H1 (cell line): ENCODE results near the gene HOMER1. TPM values are rescaled to one million over a fixed set of nuclear protein-coding genes. Genes with fewer than 3 reads are reported as not detected.

ENCODE experiments used
- CTCF ChIA-PET: fragments of 300-600 bp; sonication (Branson Sonifier 250); formaldehyde crosslinking; loops from one replicate; lab custom pipeline; 2021; ENCODE audit not compliant: partially characterized antibody; lab: Charles Lee
- POLR2A ChIA-PET: fragments of 300-600 bp; sonication (Branson Sonifier 250); formaldehyde crosslinking; loops from one replicate; lab custom pipeline; 2021; ENCODE audit warnings: inconsistent platforms; ENCODE audit not compliant: partially characterized antibody; lab: Charles Lee
- DNase-seq, 2 experiments: peaks; one replicate each; pipeline versions ENCODE4 v3.0.0 to v3.0.0-alpha.2; 2010 to 2022; ENCODE audit warnings: low spot score in 2 of 2, low read depth in 1 of 2, mixed read lengths in 1 of 2
- FAIRE-seq: peaks from 2 replicates; lab custom pipeline; 2011; peaks lifted over from hg19 to GRCh38; lab: Jason Lieb, UNC
- H2AFZ ChIP-seq: 2 replicates; pipeline ENCODE4 v1.8.1; 2012; ENCODE audit warnings: low read length, inconsistent platforms
- H2AK5ac ChIP-seq: 2 replicates; pipeline ENCODE4 v1.6.1; 2013; ENCODE audit warnings: low read depth, low read length
- H2BK120ac ChIP-seq: replicated peaks from 2 replicates; pipeline ENCODE3; 2013; ENCODE audit warnings: low read depth, low read length, inconsistent platforms
- H2BK12ac ChIP-seq: 2 replicates; pipeline ENCODE4 v1.6.1; 2013; ENCODE audit warnings: low read depth, low read length
- H2BK15ac ChIP-seq: 2 replicates; pipeline ENCODE4 v1.6.1; 2013; ENCODE audit warnings: low read length
- H2BK20ac ChIP-seq: 2 replicates; pipeline ENCODE4 v1.6.1; 2013; ENCODE audit warnings: low read length
- H2BK5ac ChIP-seq: 2 replicates; pipeline ENCODE4 v1.6.1; 2013; ENCODE audit warnings: low read depth, low read length
- H3K14ac ChIP-seq: 2 replicates; pipeline ENCODE4 v1.6.1; 2013; ENCODE audit warnings: inconsistent platforms; ENCODE audit not compliant: insufficient read length
- H3K18ac ChIP-seq: 2 replicates; pipeline ENCODE4 v1.6.1; 2013; ENCODE audit warnings: low read length; ENCODE audit errors: extremely low read depth
- H3K23ac ChIP-seq: 2 replicates; pipeline ENCODE4 v1.6.1; 2013; ENCODE audit warnings: inconsistent platforms; ENCODE audit not compliant: insufficient read length
- H3K23me2 ChIP-seq: 2 replicates; pipeline ENCODE4 v1.6.1; 2013; ENCODE audit warnings: low read depth, low read length
- H3K27ac ChIP-seq: 2 replicates; pipeline ENCODE4 v1.6.1; 2011; ENCODE audit warnings: low read depth, low read length, inconsistent platforms
- H3K27me3 ChIP-seq, 4 experiments: replicated peaks in 1 of 4; 1 replicate in 1 of 4; 2 replicates in 3 of 4; pipeline versions ENCODE4 v1.6.1 to v1.8.1; 2011 to 2013; ENCODE audit warnings: low read length in 3 of 4, mild to moderate bottlenecking in 3 of 4, inconsistent platforms in 2 of 4, mixed read lengths in 2 of 4, moderate library complexity in 1 of 4; ENCODE audit not compliant: control insufficient read depth in 3 of 4, insufficient read depth in 3 of 4; ENCODE audit errors: extremely low read depth in 1 of 4
- H3K36me3 ChIP-seq, 4 experiments: 2 replicates each; pipeline versions ENCODE4 v1.6.1 to v1.8.1; 2011 to 2013; ENCODE audit warnings: mild to moderate bottlenecking in 4 of 4, low read length in 3 of 4, moderate library complexity in 2 of 4, control low read depth in 1 of 4, inconsistent platforms in 1 of 4; ENCODE audit not compliant: insufficient read depth in 4 of 4, control insufficient read depth in 2 of 4
- H3K4ac ChIP-seq: replicated peaks from 2 replicates; pipeline ENCODE3; 2013; ENCODE audit warnings: low read length, low read depth, mixed read lengths, inconsistent platforms; ENCODE audit not compliant: insufficient read length
- H3K4me1 ChIP-seq, 4 experiments: replicated peaks in 1 of 4; 1 replicate in 1 of 4; 2 replicates in 3 of 4; pipeline versions ENCODE4 v1.6.1 to v1.8.1; 2011 to 2013; ENCODE audit warnings: low read length in 3 of 4, inconsistent platforms in 2 of 4, mixed read lengths in 1 of 4; ENCODE audit not compliant: insufficient read depth in 4 of 4, control insufficient read depth in 3 of 4
- H3K4me2 ChIP-seq, 2 experiments: 2 replicates each; pipeline versions ENCODE4 v1.6.1 to v1.8.1; 2011 to 2013; ENCODE audit warnings: low read depth in 2 of 2, low read length in 2 of 2, control low read depth in 1 of 2, inconsistent platforms in 1 of 2, mild to moderate bottlenecking in 1 of 2; ENCODE audit not compliant: insufficient read depth in 1 of 2
- H3K4me3 ChIP-seq, 4 experiments: fragments of 200-600, 300-600 bp in 1 of 4; sonication (generic), shearing (Covaris generic), sonication (Bioruptor Twin) in 1 of 4; 2 replicates each; pipeline versions ENCODE4 v1.5.1 to v1.8.1; 2011 to 2016; ENCODE audit warnings: low read length in 4 of 4, low read depth in 3 of 4, control low read depth in 2 of 4, inconsistent platforms in 2 of 4, mild to moderate bottlenecking in 2 of 4, mixed read lengths in 1 of 4, moderate library complexity in 1 of 4; ENCODE audit not compliant: insufficient read depth in 2 of 4; ENCODE audit errors: extremely low read depth in 1 of 4
- H3K56ac ChIP-seq: replicated peaks from 2 replicates; pipeline ENCODE3; 2013; ENCODE audit warnings: low read depth, mild to moderate bottlenecking, mixed read lengths, low read length, inconsistent platforms; ENCODE audit not compliant: insufficient read length
- H3K79me1 ChIP-seq: 2 replicates; pipeline ENCODE4 v1.6.1; 2013; ENCODE audit warnings: low read depth, low read length, control low read depth
- H3K79me2 ChIP-seq, 2 experiments: 2 replicates each; pipeline versions ENCODE4 v1.6.1 to v1.8.1; 2012 to 2013; ENCODE audit warnings: low read length in 2 of 2, mild to moderate bottlenecking in 2 of 2, inconsistent platforms in 1 of 2; ENCODE audit not compliant: insufficient read depth in 2 of 2, control insufficient read depth in 1 of 2
- H3K9ac ChIP-seq, 4 experiments: replicated peaks in 1 of 4; 1 replicate in 1 of 4; 2 replicates in 3 of 4; pipeline versions ENCODE4 v1.6.1 to v1.8.1; 2011 to 2013; ENCODE audit warnings: low read depth in 3 of 4, low read length in 3 of 4, control low read depth in 2 of 4, mild to moderate bottlenecking in 2 of 4, moderate library complexity in 2 of 4, inconsistent platforms in 1 of 4; ENCODE audit errors: extremely low read depth in 1 of 4
- H3K9me3 ChIP-seq, 2 experiments: 2 replicates each; pipeline versions ENCODE4 v1.6.1 to v1.8.1; 2012 to 2013; ENCODE audit warnings: mild to moderate bottlenecking in 2 of 2, moderate library complexity in 2 of 2, control low read depth in 1 of 2, inconsistent platforms in 1 of 2, low read depth in 1 of 2, low read length in 1 of 2, mixed read lengths in 1 of 2; ENCODE audit not compliant: insufficient read depth in 2 of 2
- H4K20me1 ChIP-seq, 2 experiments: replicated peaks in 1 of 2; 2 replicates each; pipeline versions ENCODE3 to v1.8.1; 2011 to 2013; ENCODE audit warnings: inconsistent platforms in 2 of 2, low read length in 2 of 2, mild to moderate bottlenecking in 1 of 2; ENCODE audit not compliant: insufficient read depth in 2 of 2, control insufficient read depth in 1 of 2
- H4K5ac ChIP-seq: 2 replicates; pipeline ENCODE4 v1.6.1; 2013; ENCODE audit warnings: low read length, low read depth, mixed read lengths, inconsistent platforms; ENCODE audit not compliant: insufficient read length
- H4K8ac ChIP-seq: 2 replicates; pipeline ENCODE4 v1.8.0; 2013; ENCODE audit warnings: mild to moderate bottlenecking, moderate library complexity, low read length, inconsistent platforms; ENCODE audit not compliant: insufficient read depth; ENCODE audit errors: extremely low read depth
- H4K91ac ChIP-seq: replicated peaks from 2 replicates; pipeline ENCODE3; 2013; ENCODE audit warnings: low read length, mixed read lengths, inconsistent platforms; ENCODE audit not compliant: insufficient read length
- CEBPB ChIP-seq: IDR thresholded peaks from 2 replicates; pipeline ENCODE4 v1.6.1; 2012; ENCODE audit warnings: low read depth, low read length
- GABPA ChIP-seq: IDR thresholded peaks from 2 replicates; pipeline ENCODE4 v1.6.1; 2011; ENCODE audit warnings: mild to moderate bottlenecking, low read length, moderate library complexity, borderline replicate concordance; ENCODE audit not compliant: insufficient read depth
- JUND ChIP-seq: IDR thresholded peaks from 2 replicates; pipeline ENCODE4 v1.6.1; 2011; ENCODE audit warnings: mild to moderate bottlenecking, improper control_type of control experiment, low read length
- RFX5 ChIP-seq: IDR thresholded peaks from 2 replicates; pipeline ENCODE4 v1.6.1; 2011; ENCODE audit warnings: low read depth, low read length, improper control_type of control experiment, borderline replicate concordance
- SIRT6 ChIP-seq: IDR thresholded peaks from one replicate; pipeline ENCODE4 v1.7.1; 2012; ENCODE audit warnings: low read length, inconsistent platforms
- SP2 ChIP-seq: IDR thresholded peaks from 2 replicates; pipeline ENCODE4 v1.6.1; 2012; ENCODE audit warnings: mild to moderate bottlenecking, low read length, inconsistent platforms
- SUZ12 ChIP-seq: fragments of 200-600 bp; sonication (generic); IDR thresholded peaks from 2 replicates; pipeline ENCODE4 v1.6.1; 2012; ENCODE audit warnings: mild to moderate bottlenecking, inconsistent platforms, low read length, moderate library complexity, mixed read lengths
- TBP ChIP-seq: IDR thresholded peaks from 2 replicates; pipeline ENCODE4 v1.6.1; 2011; ENCODE audit warnings: low read depth, low read length, improper control_type of control experiment
- YY1 ChIP-seq: IDR thresholded peaks from 2 replicates; pipeline ENCODE4 v1.6.1; 2011; ENCODE audit warnings: low read depth, mild to moderate bottlenecking, low read length
- WGBS, 2 experiments: shearing (Covaris generic) in 1 of 2; methylation state at CpG; one replicate each; pipeline versions ENCODE4 v1.1.6 to v1.1.7; 2013 to 2015; ENCODE audit warnings: low lambda C conversion rate in 2 of 2, mixed read lengths in 2 of 2, inconsistent platforms in 1 of 2, low coverage in 1 of 2, missing lambda C conversion rate in 1 of 2; ENCODE audit not compliant: insufficient replicate concordance in 2 of 2, insufficient coverage in 1 of 2, insufficient read length in 1 of 2; ENCODE audit errors: extremely low coverage in 1 of 2, missing lambda C conversion rate in 1 of 2; 5-methylcytosine and 5-hydroxymethylcytosine counted together
- polyA plus RNA-seq, 7 experiments: library from polyadenylated mRNA; depleted of rRNA in 3 of 7; stranded (reverse) in 5 of 7; unstranded in 2 of 7; fragments of >200 nt in 5 of 7; fragments of 200-250 nt in 2 of 7; gene quantifications; 1 replicate in 5 of 7; 2 replicates in 1 of 7; 4 replicates in 1 of 7; pipeline versions ENCODE4 v1.2.1 to v1.2.3, GENCODE V29; 2011 to 2013; ENCODE audit warnings: missing spikeins in 2 of 7, mixed read lengths in 2 of 7
- total RNA-seq: library from RNA; stranded (reverse); fragmentation: NEBNext Ultra II Directional; extraction: Animal tissue kit (Norgen Biotek cat#: 25700); gene quantifications from 2 replicates; pipeline ENCODE4 v1.2.1, GENCODE V29; 2021
- TF ChIP-seq, protein P1 (sequence below): IDR thresholded peaks from 2 replicates; pipeline ENCODE4 v1.6.1; 2012; ENCODE audit warnings: inconsistent platforms
- TF ChIP-seq, protein P2 (sequence below): IDR thresholded peaks from 2 replicates; pipeline ENCODE4 v1.6.1; 2012; ENCODE audit warnings: low read length, inconsistent platforms

HOMER1 gene
- total and polyA plus RNA-seq, 2 of the 8 experiments (the other 6 are each of a cell fraction or from before 2014, with no cell fraction given) = 6.4 to 57.9 TPM

DNA sequence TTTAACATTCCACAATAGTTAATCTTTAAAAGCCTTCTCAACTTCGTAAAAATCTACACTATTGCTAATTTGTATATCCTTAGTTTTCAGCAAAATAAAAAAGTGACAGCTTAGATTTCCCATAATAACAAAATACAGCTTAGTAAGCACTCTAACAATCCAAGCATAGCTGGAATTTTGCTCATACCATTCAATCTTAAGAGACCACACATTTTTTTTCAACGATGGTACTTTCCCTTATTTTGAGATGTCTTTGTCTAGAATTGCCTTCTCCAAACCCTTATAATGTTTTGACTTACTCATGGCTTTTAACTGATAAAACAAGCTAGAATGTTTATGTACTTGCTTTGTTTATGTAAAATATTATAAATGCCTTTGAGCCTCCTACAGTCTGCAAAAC, 65.6 kb downstream of the HOMER1 start:
- no peaks in the 10 kb centered on the region for H3K23me2 ChIP-seq
- no peak overlapping the region for H3K23ac ChIP-seq
- no peak overlapping the region for H3K9ac ChIP-seq
- H3K4me1 ChIP-seq = no peaks in the 10 kb centered on the region
- no peak overlapping the region for H3K4ac ChIP-seq
- TF ChIP-seq, protein P1, sequence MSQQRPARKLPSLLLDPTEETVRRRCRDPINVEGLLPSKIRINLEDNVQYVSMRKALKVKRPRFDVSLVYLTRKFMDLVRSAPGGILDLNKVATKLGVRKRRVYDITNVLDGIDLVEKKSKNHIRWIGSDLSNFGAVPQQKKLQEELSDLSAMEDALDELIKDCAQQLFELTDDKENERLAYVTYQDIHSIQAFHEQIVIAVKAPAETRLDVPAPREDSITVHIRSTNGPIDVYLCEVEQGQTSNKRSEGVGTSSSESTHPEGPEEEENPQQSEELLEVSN = no peak
- TF ChIP-seq SUZ12 (no peak), YY1 (no peak), SIRT6 (no peak), GABPA (no peak), JUND (no peak), CEBPB (no peak), RFX5 (no peak), TBP (no peak), SP2 (no peak)
- TF ChIP-seq, protein P2, sequence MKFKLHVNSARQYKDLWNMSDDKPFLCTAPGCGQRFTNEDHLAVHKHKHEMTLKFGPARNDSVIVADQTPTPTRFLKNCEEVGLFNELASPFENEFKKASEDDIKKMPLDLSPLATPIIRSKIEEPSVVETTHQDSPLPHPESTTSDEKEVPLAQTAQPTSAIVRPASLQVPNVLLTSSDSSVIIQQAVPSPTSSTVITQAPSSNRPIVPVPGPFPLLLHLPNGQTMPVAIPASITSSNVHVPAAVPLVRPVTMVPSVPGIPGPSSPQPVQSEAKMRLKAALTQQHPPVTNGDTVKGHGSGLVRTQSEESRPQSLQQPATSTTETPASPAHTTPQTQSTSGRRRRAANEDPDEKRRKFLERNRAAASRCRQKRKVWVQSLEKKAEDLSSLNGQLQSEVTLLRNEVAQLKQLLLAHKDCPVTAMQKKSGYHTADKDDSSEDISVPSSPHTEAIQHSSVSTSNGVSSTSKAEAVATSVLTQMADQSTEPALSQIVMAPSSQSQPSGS = no peak
- H2BK12ac ChIP-seq = no peak overlapping the region
- H2BK15ac ChIP-seq = no peak overlapping the region
- DNase-seq (no peak), FAIRE-seq (no peak)
- WGBS, 2 experiments = 89% methylated on average over 2 of the region's 2 CpGs; no CpG with 5 or more reads in 1 of the 2 experiments
- H3K79me2 ChIP-seq = no peaks in the 10 kb centered on the region
- H3K4me2 ChIP-seq = no peak overlapping the region
- no peak overlapping the region for H4K5ac ChIP-seq
- H3K18ac ChIP-seq = no peak overlapping the region
- peaks cover 0 to 9% (median 4%) of the 10 kb centered on the region in 4 experiments; a peak in 5 of 8 replicates for H3K36me3 ChIP-seq
- no peak overlapping the region for H3K27ac ChIP-seq
- no peak overlapping the region for H2BK20ac ChIP-seq
- H4K20me1 ChIP-seq = no peaks in the 10 kb centered on the region
- no peak overlapping the region for H3K14ac ChIP-seq
- H2AFZ ChIP-seq = no peak overlapping the region
- H4K8ac ChIP-seq = no peak overlapping the region
- no peak overlapping the region for H2BK120ac ChIP-seq
- no peak overlapping the region for H2BK5ac ChIP-seq
- ChIA-PET POLR2A (no interaction called here), CTCF (no interaction called here)
- no peaks in the 10 kb centered on the region for H3K27me3 ChIP-seq
- H4K91ac ChIP-seq = no peak overlapping the region
- no peak overlapping the region for H2AK5ac ChIP-seq
- no peak overlapping the region for H3K56ac ChIP-seq
- no peaks in the 10 kb centered on the region for H3K9me3 ChIP-seq
- no peak overlapping the region for H3K4me3 ChIP-seq
- no peaks in the 10 kb centered on the region for H3K79me1 ChIP-seq
